ES-I3 (cell line): ENCODE data around the gene CENPP.

Experiments
- H3K36me3 ChIP-seq: 2 replicates; pipeline ENCODE4 v1.6.1; 2013; ENCODE audit warnings: mild to moderate bottlenecking, low read length, control low read depth, moderate library complexity; ENCODE audit not compliant: insufficient read depth
- H3K4me1 ChIP-seq: 2 replicates; pipeline ENCODE4 v1.6.1; 2013; ENCODE audit warnings: mild to moderate bottlenecking, control low read depth, low read length; ENCODE audit not compliant: insufficient read depth
- H3K9ac ChIP-seq: 2 replicates; pipeline ENCODE4 v1.6.1; 2013; ENCODE audit warnings: low read depth, mild to moderate bottlenecking, low read length, moderate library complexity
- H3K9me3 ChIP-seq: 2 replicates; pipeline ENCODE4 v1.6.1; 2013; ENCODE audit warnings: mild to moderate bottlenecking, low read length, moderate library complexity; ENCODE audit not compliant: control insufficient read depth, insufficient read depth

The CENPP gene

GRCh38 chr9:92603100-92603499, 277.3 kb downstream of the CENPP start:
- no peaks in the 10 kb centered on the region; the same call in 1 of the 2 replicates for H3K36me3 ChIP-seq
- H3K4me1 ChIP-seq = no peaks in the 10 kb centered on the region
- no peak overlapping the region for H3K9ac ChIP-seq
- H3K9me3 ChIP-seq = no peaks in the 10 kb centered on the region

- Histone ChIP-seq H3K9ac (no peak overlapping the region), H3K9me3 (no peaks in the 10 kb centered on the region), H3K4me1 (peaks cover 2% of the 10 kb centered on the region; the same call in 1 of the 2 replicates), H3K36me3 (no peaks in the 10 kb centered on the region; the same call in 1 of the 2 replicates)
Observed at GRCh38 chr9:92603990-92604389, 278.2 kb downstream of the CENPP start.

- Histone ChIP-seq H3K36me3 (no peaks in the 10 kb centered on the region; the same call in 1 of the 2 replicates), H3K4me1 (peaks cover 3% of the 10 kb centered on the region; the same call in 1 of the 2 replicates), H3K9me3 (no peaks in the 10 kb centered on the region), H3K9ac (no peak overlapping the region)
Observed at GRCh38 chr9:92605224-92605623, 279.5 kb downstream of the CENPP start.

- Histone ChIP-seq H3K36me3 (no peaks in the 10 kb centered on the region; the same call in 1 of the 2 replicates), H3K9me3 (no peaks in the 10 kb centered on the region), H3K4me1 (peaks cover 3% of the 10 kb centered on the region; the same call in 1 of the 2 replicates), H3K9ac (no peak overlapping the region)
Observed at GRCh38 chr9:92607088-92607487, 281.3 kb downstream of the CENPP start.

- Histone ChIP-seq H3K9ac (no peak overlapping the region), H3K36me3 (no peaks in the 10 kb centered on the region; the same call in 1 of the 2 replicates), H3K4me1 (peaks cover 3% of the 10 kb centered on the region; the same call in 1 of the 2 replicates), H3K9me3 (no peaks in the 10 kb centered on the region)
Observed at GRCh38 chr9:92607773-92608172, 282.0 kb downstream of the CENPP start.

GRCh38 chr9:92608241-92608908, 282.6 kb downstream of the CENPP start:
- H3K9ac ChIP-seq = no peak overlapping the region
- peaks cover 3% of the 10 kb centered on the region; the same call in 1 of the 2 replicates for H3K4me1 ChIP-seq

GRCh38 chr9:92608909-92609445, 283.2 kb downstream of the CENPP start:
- Histone ChIP-seq H3K4me1 (peaks cover 3% of the 10 kb centered on the region; the same call in 1 of the 2 replicates), H3K36me3 (no peaks in the 10 kb centered on the region; the same call in 1 of the 2 replicates), H3K9ac (no peak overlapping the region), H3K9me3 (no peaks in the 10 kb centered on the region)

More at GRCh38 chr9:92608241-92608908, 282.6 kb downstream of the CENPP start:
- no peaks in the 10 kb centered on the region; the same call in 1 of the 2 replicates for H3K36me3 ChIP-seq
- no peaks in the 10 kb centered on the region for H3K9me3 ChIP-seq

- peaks cover 3% of the 10 kb centered on the region; the same call in 1 of the 2 replicates for H3K4me1 ChIP-seq
- no peaks in the 10 kb centered on the region; the same call in none of the 2 replicates for H3K36me3 ChIP-seq
- no peaks in the 10 kb centered on the region for H3K9me3 ChIP-seq
- H3K9ac ChIP-seq = no peak overlapping the region
Observed at GRCh38 chr9:92610470-92611420, 285.0 kb downstream of the CENPP start.

- no peaks in the 10 kb centered on the region; the same call in none of the 2 replicates for H3K36me3 ChIP-seq
- peaks cover 3% of the 10 kb centered on the region; the same call in 1 of the 2 replicates for H3K4me1 ChIP-seq
- no peaks in the 10 kb centered on the region for H3K9me3 ChIP-seq
- no peak overlapping the region for H3K9ac ChIP-seq
Observed at GRCh38 chr9:92611621-92612285, 286.0 kb downstream of the CENPP start.

- no peaks in the 10 kb centered on the region for H3K9me3 ChIP-seq
- H3K36me3 ChIP-seq = no peaks in the 10 kb centered on the region; the same call in none of the 2 replicates
- peaks cover 3% of the 10 kb centered on the region; the same call in 1 of the 2 replicates for H3K4me1 ChIP-seq
- H3K9ac ChIP-seq = no peak overlapping the region
Observed at GRCh38 chr9:92612292-92612691, 286.5 kb downstream of the CENPP start.

- Histone ChIP-seq H3K9ac (no peak overlapping the region), H3K9me3 (no peaks in the 10 kb centered on the region), H3K36me3 (no peaks in the 10 kb centered on the region; the same call in none of the 2 replicates), H3K4me1 (peaks cover 3% of the 10 kb centered on the region; the same call in 1 of the 2 replicates)
Observed at GRCh38 chr9:92612816-92613215, 287.1 kb downstream of the CENPP start.

- Histone ChIP-seq H3K9me3 (no peaks in the 10 kb centered on the region), H3K36me3 (no peaks in the 10 kb centered on the region; the same call in none of the 2 replicates), H3K4me1 (peaks cover 3% of the 10 kb centered on the region; the same call in 1 of the 2 replicates), H3K9ac (no peak overlapping the region)
Observed at GRCh38 chr9:92613268-92614122, 287.7 kb downstream of the CENPP start.

- Histone ChIP-seq H3K9me3 (no peaks in the 10 kb centered on the region), H3K9ac (no peak overlapping the region), H3K36me3 (no peaks in the 10 kb centered on the region; the same call in none of the 2 replicates), H3K4me1 (no peaks in the 10 kb centered on the region; the same call in 1 of the 2 replicates)
Observed at GRCh38 chr9:92614123-92614510, 288.4 kb downstream of the CENPP start.
